HS-5 (cell line): ENCODE results near the gene ADRA2B.
"Not testable (repeated sequence)": the region's sequence is repeated elsewhere in the genome, so short reads cannot be mapped to it uniquely, and the experiment has no call there.

Experiments
- DNase-seq: peaks from one replicate; pipeline ENCODE4 v3.0.0-alpha.2; 2012; ENCODE audit warnings: low read depth

ADRA2B gene

DNA sequence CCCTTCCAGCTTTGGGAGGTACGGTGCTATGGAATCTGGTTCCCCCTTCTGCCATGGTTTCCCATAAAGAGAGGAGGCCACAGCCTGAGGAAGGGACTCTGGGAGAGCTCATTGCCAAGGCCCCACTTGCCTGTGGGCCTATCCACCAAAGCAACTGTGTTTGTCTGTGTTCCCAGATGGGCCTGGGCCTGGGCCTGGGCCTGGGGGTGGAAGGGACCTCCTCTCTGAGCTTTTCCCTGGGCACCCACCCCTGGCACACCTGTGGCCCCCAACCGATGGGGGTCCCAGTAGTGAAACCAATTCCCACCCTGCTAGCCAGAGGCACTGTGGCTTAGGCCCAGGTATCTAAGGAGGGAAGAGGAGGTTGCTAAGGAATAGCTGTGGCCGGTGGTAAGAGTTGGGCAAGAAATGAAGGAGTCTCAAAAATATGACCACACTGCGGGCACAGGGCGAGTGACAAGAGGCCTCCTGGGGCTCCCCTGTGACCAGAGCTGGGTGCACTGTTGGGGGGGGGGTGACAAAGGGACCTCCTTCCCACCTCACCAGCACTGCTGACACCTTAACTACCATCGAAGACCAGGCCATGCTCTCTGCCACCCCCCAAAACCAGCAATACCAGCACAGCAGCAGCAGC is 33.8 kb upstream of the ADRA2B start:
- DNase-seq = no peak

DNA sequence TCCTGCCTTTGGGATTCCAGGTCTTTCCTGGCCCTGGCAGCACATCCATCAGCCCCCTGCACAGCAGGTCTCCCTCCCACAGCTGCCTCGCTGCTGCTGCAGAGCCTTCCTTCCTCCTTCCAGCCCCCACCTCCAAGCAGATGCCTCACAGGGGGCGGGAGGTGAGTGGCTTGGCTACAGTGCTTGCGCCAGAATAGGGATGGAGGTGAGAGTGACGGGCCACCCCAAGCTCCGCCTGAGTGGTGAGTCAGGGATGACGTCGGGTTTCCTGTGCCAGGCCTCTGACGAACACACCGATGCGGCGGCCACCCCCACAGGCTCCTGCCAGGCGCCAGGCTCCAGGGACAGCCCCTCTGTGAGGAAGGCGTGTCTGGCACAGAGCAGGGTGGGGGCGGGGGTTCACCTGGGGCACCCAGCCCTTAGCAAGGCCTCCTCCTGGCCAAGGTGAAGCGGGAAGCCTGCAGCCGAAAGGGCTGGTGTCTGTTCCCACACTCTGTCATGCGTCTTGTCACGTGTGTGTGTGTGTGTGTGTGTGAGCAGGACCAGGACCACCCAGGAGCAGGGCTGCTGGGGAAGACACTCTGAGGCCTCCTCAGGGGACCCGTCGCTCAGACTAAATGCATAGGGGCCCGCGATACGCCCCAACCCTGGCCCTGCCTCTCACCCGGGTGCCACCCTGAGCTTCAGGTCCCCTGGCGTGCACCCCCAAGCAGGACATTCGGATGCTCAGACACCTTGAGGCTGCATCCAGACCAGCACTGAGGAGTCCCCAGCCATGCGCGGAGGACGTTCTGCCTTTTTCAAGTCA is 32.2 kb upstream of the ADRA2B start:
- peak; percentile 87 for DNase-seq

GRCh38 chr2:96147593-96148201 is 31.3 kb upstream of the ADRA2B start:
- no peak for DNase-seq

- DNase-seq = no peak
Observed at GRCh38 chr2:96146881-96147592, 30.7 kb upstream of the ADRA2B start.

DNA sequence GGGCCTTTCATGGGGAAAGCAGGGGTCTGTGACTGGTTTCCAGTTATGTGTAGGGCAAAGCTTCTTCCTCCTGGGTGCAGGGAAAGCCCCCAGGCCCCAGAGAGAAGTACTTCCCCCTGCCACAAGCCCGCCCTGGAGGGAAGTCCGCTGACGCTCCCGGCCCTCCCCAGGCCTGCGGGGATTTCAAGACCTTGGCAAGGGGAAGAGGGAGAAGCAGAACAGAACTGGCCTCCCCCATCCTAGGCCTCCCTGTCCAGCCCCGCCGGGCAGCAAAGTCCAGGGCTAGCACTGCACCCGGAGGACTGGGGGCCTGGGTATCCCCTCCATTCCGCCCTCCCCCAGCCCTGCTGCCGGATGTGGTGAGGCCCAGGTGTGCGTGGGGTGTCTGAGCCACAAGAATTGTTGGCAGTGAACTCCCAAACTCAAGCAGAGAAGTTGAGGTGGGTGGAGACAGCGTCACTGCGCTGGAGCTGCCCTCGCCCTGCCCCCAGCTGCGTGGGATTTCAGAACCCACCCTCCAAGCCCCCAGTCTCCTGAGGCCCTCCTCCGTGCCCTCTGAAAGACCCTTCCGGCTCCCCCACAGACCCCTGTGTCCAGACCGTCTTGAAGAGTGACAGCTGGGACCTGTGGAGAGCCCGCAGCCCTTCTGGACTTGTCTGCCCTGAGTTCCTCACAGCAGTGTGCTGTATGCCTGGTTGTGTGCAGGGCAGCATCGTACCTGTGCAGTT is 29.9 kb upstream of the ADRA2B start:
- no peak for DNase-seq

- DNase-seq = no peak
Observed at GRCh38 chr2:96145848-96146152, 29.4 kb upstream of the ADRA2B start.

DNA sequence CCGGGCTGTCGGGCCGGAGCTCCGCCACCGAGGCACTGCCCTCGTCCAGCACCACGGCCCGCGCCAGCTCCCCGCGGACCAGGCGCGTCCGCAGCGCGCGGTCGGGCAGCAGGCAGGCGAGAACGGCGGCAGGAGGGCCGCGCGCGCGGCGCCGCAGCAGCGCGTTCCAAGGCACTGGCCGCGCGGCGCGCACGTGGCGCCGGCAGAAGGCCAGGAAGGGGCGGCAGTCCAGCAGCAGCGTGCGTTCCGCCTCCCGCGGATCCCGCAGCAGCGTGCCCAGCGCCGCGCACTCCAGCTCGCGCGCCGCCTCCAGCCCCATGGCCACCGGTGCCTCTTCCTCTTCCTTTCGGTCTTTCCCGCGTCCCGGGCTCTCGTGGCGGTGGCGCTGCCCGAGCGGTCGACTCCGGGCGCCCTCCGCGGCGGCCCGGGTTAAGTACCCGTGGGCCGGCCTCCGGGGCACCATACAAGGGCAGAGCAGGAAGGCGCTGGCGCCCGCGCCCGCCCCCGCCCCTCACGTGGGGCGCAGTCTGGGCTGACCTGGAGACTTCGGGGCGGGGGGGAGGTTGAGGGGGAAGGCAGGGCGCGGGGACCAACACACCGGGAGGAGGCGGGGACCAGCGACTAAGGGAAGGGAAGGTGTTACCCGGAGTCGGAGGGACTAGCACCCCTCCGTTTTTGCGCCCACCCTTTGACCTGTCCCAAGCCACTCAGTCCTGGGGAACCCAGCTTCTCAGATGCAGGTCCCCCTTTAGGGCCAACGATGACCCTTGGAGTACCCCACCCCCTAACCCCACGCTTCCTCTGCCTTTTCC is 28.9 kb upstream of the ADRA2B start, which contains the start of gene DUSP2:
Gene DUSP2 (minus strand): TSS at position 405 of the 812 bp plus-strand sequence. CDS start 86 bp downstream, at position 319.
- DNase-seq = peak; percentile 64

- DNase-seq = no peak
Observed at GRCh38 chr2:96144481-96145035, 28.2 kb upstream of the ADRA2B start.

DNA sequence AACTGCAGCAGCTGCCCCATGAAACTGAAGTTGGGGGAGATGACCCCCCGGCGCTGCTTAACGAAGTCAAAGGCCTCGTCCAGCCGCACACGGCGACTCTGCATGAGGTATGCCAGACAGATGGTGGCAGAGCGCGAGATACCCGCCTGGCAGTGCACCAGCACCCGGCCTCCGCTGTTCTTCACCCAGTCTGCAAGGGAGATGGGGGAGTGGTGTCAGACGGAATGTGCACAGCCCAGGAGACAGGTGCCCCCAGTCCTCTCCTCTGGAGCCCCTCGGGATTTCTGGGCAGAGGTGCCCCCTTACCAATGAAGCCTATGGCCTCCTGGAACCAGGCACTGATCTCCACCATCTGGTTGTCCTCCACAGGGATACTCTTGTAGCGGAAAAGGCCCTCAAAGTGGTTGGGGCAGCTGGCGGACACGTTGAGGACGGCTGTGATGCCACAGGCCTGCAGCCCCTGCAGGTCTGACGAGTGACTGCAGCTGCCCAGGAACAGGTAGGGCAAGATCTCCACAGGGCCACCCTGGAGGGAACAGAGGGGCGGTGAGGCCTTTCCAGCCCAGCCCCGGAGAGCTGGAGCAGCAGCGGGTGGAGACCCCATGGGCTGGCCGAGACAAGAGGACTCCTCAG is 27.6 kb upstream of the ADRA2B start:
- no peak for DNase-seq

GRCh38 chr2:96143231-96143847 is 27.0 kb upstream of the ADRA2B start:
- DNase-seq = no peak

GRCh38 chr2:96142217-96143113 is 26.1 kb upstream of the ADRA2B start:
- no peak for DNase-seq

DNA sequence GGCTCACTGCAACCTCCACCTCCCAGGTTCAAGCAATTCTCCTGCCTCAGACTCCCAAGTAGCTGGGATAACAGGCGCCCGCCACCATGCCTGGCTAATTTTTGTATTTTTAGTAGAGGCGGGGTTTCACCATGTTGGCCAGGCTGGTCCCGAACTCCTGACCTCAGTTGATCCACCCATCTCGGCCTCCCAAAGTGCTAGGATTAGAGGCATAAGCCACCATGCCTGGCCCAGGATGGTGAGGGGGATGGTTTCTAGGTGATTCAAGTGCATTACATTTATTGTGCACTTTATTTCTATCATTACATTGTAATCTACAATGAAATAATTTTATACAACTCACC is 25.2 kb upstream of the ADRA2B start:
- DNase-seq = not testable (repeated sequence)

DNA sequence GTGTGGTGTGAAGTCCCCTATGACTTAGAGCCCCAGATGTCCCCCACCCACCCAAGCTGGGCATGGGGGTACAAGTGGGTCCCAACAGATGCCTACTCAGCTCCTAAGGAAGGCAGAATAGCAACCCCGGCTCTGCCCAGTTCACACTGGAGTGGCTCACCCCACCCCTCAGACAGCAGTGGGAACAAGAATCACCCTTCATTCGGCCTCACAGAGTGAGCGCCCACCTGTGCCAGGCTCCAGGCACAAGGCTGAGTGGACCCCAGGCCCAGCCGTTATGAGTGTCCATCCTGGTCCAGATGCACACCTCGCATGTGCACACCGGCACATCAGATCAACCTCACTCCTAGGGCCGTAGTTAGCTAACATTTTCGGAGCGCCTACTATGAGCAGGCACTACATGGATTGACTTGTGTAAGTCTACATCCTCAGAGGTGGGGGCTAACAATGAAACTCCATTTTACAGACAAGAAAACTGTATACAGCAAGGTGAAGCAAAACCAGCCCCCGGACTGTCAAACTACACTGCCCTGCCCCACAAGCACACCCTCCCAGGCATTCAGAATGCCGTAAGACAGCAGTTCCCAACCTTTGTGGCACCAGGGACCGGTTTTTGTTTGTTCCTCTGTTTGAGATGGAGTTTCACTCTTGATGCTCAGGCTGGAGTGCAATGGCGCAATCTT is 24.7 kb upstream of the ADRA2B start:
- no peak for DNase-seq

- no peak for DNase-seq
Observed at GRCh38 chr2:96139181-96139758, 22.9 kb upstream of the ADRA2B start.

GRCh38 chr2:96138179-96139145 is 22.1 kb upstream of the ADRA2B start, which contains the start of gene ASTL:
ASTL (minus strand) TSS chr2:96138502; CDS start chr2:96138436, 66 bp downstream.
- no peak for DNase-seq

- DNase-seq = no peak
Observed at GRCh38 chr2:96137321-96138178, 21.2 kb upstream of the ADRA2B start.
